Stomach (tissue), 9 donors: ENCODE measurements around the gene EXOC4. TPM values are rescaled to one million over a fixed set of nuclear protein-coding genes. Genes with fewer than 3 reads are reported as not detected.

Experiments used
- DNase-seq, 2 donors: peaks; one replicate each; pipeline versions ENCODE4 v3.0.0 to v3.0.0-alpha.2; 2013 to 2019
- H3K27ac ChIP-seq, 5 donors: fragments of 200-600 bp in 4 of 5; sonication (generic) in 4 of 5; one replicate each; pipeline ENCODE4 v1.5.1; 2013 to 2019; ENCODE audit warnings: mild to moderate bottlenecking in 1 of 5, moderate library complexity in 1 of 5
- H3K27me3 ChIP-seq, 3 donors: fragments of 200-600 bp; sonication (generic); one replicate each; pipeline ENCODE4 v1.5.1; 2017 to 2019; ENCODE audit warnings: mixed run types in 1 of 3
- H3K36me3 ChIP-seq, 4 donors: fragments of 200-600 bp; sonication (generic); 1 replicate in 3 of 4; 2 replicates in 1 of 4; pipeline ENCODE4 v1.5.1; 2016 to 2019
- H3K4me1 ChIP-seq, 4 donors: fragments of 200-600 bp; sonication (generic); one replicate each; pipeline ENCODE4 v1.5.1; 2016 to 2019
- H3K4me3 ChIP-seq, 4 donors: fragments of 200-600 bp; sonication (generic) in 3 of 4; one replicate each; pipeline ENCODE4 v1.5.1; 2016 to 2019; ENCODE audit warnings: mild to moderate bottlenecking in 1 of 4
- H3K9me3 ChIP-seq, 4 donors: fragments of 200-600 bp; sonication (generic); one replicate each; pipeline ENCODE4 v1.5.1; 2016 to 2019
- EP300 ChIP-seq: sonication (generic); formaldehyde crosslinking; IDR thresholded peaks from one replicate; pipeline ENCODE4 v1.6.1; 2017; ENCODE audit warnings: antibody characterized with exemption
- POLR2A ChIP-seq, 4 donors: fragments of 450-650 bp; IDR thresholded peaks; one replicate each; pipeline ENCODE4 v1.6.1; 2016; ENCODE audit warnings: antibody characterized with exemption in 4 of 4, control low read depth in 2 of 4, mild to moderate bottlenecking in 1 of 4, moderate library complexity in 1 of 4
- POLR2AphosphoS5 ChIP-seq, 3 donors: sonication (generic); formaldehyde crosslinking; IDR thresholded peaks; one replicate each; pipeline ENCODE4 v1.6.1; 2016; ENCODE audit warnings: antibody characterized with exemption in 3 of 3
- WGBS, 5 donors: extraction: QIAGEN DNeasy Blood & Tissue Kit in 3 of 5; methylation state at CpG; one replicate each; pipeline versions ENCODE4 v1.1.5 to v1.1.7; 2013 to 2018; 5-methylcytosine and 5-hydroxymethylcytosine counted together
- intact Hi-C: fragments of 100-400 bp; cut with DNase I; formaldehyde crosslinking; loops from one replicate; pipeline ENCODE4 v1.15.1; 2023; ENCODE audit warnings: low total_unique reads
- polyA plus RNA-seq, 3 donors: library from polyadenylated mRNA; stranded (reverse); fragments of 200-250 nt; gene quantifications; one replicate each; pipeline ENCODE4 v1.2.3, GENCODE V29; 2013
- total RNA-seq, 5 donors: library from RNA; depleted of rRNA; stranded (reverse); fragments of >200 nt; gene quantifications; one replicate each; pipeline versions ENCODE4 v1.1.0 to v1.2.3, GENCODE V29; 2014 to 2016
- TF ChIP-seq, protein P1 (sequence below), 7 experiments: fragments of 450-650 bp in 4 of 7; fragments of 200-600 bp in 3 of 7; sonication (generic) in 3 of 7; IDR thresholded peaks; one replicate each; pipeline ENCODE4 v1.5.1; 2016 to 2019; ENCODE audit warnings: antibody characterized with exemption in 7 of 7, control low read depth in 2 of 7, mild to moderate bottlenecking in 1 of 7
- donor health status: healthy with polysubstance abuse.
- donor health status: Bipolar disorder and iron deficiency.
- donor health status: healthy.

EXOC4 gene
- total and polyA plus RNA-seq, 8 donors = 14.1 to 339 (median 61.1) TPM

DNA sequence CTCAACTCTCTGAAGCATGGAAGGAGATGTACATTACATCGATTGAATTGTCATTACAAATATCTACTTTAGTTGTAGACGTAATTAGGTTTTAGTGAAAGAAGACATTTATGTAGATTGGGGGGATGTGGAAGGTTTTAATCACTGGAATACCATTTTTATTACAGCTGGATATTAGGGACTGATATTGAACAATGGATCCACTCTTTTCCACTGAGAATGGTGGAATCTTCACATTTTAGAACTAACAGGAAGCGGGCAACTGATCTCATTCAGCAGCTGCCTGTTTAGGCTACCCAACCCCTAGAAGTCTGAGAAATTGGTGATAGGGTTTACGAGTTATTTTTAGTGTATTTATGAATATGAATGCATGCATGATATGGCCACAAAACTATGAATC, 538.0 kb downstream of the EXOC4 start:
- TF ChIP-seq, protein P1, sequence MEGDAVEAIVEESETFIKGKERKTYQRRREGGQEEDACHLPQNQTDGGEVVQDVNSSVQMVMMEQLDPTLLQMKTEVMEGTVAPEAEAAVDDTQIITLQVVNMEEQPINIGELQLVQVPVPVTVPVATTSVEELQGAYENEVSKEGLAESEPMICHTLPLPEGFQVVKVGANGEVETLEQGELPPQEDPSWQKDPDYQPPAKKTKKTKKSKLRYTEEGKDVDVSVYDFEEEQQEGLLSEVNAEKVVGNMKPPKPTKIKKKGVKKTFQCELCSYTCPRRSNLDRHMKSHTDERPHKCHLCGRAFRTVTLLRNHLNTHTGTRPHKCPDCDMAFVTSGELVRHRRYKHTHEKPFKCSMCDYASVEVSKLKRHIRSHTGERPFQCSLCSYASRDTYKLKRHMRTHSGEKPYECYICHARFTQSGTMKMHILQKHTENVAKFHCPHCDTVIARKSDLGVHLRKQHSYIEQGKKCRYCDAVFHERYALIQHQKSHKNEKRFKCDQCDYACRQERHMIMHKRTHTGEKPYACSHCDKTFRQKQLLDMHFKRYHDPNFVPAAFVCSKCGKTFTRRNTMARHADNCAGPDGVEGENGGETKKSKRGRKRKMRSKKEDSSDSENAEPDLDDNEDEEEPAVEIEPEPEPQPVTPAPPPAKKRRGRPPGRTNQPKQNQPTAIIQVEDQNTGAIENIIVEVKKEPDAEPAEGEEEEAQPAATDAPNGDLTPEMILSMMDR (IDR thresholded peaks at IDR 0.05) = no peak
- TF ChIP-seq POLR2A (IDR thresholded peaks at IDR 0.05) (no peak), EP300 (no peak), POLR2AphosphoS5 (IDR thresholded peaks at IDR 0.05) (no peak)
- 95 to 99% (median 96%) methylated on average over 4 of the region's 4 CpGs for WGBS, 5 donors
- intact Hi-C loops = no loop called here

DNA sequence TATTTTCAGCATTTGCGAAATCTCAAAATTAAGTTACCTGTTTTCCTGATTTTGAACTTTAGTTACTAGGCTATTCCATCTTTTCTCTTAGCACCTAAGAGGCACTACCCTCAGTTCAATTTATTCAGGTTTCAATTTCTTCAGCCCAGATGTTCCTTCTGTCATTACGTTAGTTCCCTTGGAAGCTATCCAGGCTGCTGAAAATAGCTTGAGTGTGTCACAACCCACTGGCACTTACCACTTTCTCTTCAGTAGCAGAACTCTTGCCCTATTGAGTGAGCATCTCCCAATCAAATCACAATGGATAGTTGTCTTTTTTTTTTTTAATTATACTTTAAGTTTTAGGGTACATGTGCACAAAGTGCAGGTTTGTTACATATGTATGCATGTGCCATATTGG, 541.6 kb downstream of the EXOC4 start:
- intact Hi-C loops = no loop called here
- 48 to 50% (median 50%) methylated on average over 2 of the region's 2 CpGs for WGBS, 5 donors
- Histone ChIP-seq H3K4me1 (peaks cover 0 to 7% (median 0%) of the 10 kb centered on the region in 4 donors), H3K27ac (no peak overlapping the region), H3K4me3 (no peak overlapping the region), H3K27me3 (no peaks in the 10 kb centered on the region), H3K36me3 (no peaks in the 10 kb centered on the region), H3K9me3 (no peaks in the 10 kb centered on the region)
- no peak for DNase-seq
- TF ChIP-seq EP300 (no peak), POLR2A (IDR thresholded peaks at IDR 0.05) (no peak)
- TF ChIP-seq, protein P1 (IDR thresholded peaks at IDR 0.05) = no peak

More for the DNA sequence above, 538.0 kb downstream of the EXOC4 start:
- Histone ChIP-seq H3K36me3 (no peaks in the 10 kb centered on the region), H3K27ac (no peak overlapping the region), H3K4me3 (no peak overlapping the region), H3K9me3 (no peaks in the 10 kb centered on the region), H3K27me3 (no peaks in the 10 kb centered on the region), H3K4me1 (no peaks in the 10 kb centered on the region)
- no peak for DNase-seq

DNA sequence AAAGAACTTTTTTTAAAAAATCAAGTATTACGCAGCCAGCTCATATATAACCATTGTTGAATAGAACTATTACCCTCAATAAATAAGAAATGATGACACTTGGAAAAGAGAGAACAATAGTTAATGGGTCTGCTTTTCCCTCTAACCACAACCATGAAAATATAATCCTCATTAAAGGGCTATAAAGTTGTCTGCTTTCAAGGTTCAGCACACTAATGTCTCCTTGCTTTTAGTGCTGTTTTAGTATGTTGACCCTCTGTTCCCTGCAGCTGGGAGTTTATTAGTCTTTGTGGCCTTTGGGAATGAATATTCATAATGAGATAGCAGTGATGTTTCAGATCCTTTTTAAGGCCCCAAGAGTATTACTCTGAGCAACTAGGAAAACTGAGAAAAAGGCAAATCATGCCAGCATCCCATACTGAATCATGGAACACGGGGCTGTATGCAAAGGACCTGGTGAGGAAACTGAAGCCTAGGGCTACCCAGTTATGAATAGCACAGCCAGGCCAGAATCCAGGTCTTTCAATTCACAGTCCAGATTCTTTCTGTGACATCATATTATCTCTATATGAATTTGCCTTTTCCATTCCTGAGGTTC, 542.3 kb downstream of the EXOC4 start:
- H3K36me3 ChIP-seq = no peaks in the 10 kb centered on the region
- H3K4me1 ChIP-seq = peaks cover 0 to 7% (median 0%) of the 10 kb centered on the region in 4 donors
- intact Hi-C loops = no loop called here
- H3K9me3 ChIP-seq = no peaks in the 10 kb centered on the region
- TF ChIP-seq POLR2AphosphoS5 (IDR thresholded peaks at IDR 0.05) (no peak), EP300 (no peak), POLR2A (IDR thresholded peaks at IDR 0.05) (no peak)
- TF ChIP-seq, protein P1 (IDR thresholded peaks at IDR 0.05) = no peak
- H3K27ac ChIP-seq = no peak overlapping the region
- DNase-seq = no peak
- H3K27me3 ChIP-seq = no peaks in the 10 kb centered on the region
- H3K4me3 ChIP-seq = no peak overlapping the region
- WGBS, 5 donors = 91 to 99% (median 96%) methylated on average over 2 of the region's 2 CpGs

DNA sequence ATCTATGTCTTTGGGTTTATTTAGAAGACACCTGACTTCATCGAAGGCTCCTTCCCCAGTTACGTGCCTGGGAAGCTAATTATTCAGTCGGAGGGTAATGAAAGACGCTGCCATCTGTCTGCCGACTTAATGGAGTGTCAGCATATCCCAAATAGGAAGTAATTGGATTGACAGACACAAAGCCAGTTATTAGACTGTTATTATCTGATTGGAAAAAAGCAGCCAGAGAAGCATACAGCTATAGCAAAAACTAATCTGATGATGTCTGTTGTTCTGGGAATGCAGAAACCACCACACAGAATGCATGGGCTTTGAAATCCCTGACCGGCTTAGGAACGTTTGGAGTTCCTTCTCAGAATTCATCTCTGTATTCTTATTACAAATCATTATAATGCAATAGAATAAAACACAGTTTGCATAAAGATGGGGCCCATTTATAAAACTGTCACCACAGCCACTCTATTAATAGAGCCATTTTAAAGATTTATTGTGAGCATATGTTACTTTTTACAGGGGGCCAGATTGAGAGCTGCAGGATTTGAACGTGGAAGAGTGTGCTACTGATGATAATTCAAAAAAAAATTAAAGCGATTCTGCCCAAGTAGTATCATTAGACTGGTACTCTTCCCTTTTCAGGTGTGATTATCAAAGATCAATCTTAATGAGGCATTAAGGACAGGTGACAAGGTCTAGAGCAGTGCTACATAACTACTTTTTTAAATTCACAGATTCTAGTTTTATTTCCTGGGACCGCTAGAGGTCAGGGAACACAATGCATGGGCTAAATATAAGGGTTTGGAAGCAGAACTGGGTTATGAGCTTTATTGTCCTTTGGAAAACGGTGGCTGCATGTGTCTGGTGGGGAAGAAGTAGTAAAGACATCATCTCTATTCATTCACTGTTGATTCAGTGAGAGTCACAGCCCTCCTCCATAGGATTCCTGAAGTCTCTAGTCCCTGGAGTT, 544.2 kb downstream of the EXOC4 start:
- DNase-seq = no peak
- Histone ChIP-seq H3K9me3 (no peaks in the 10 kb centered on the region), H3K27me3 (no peaks in the 10 kb centered on the region), H3K4me1 (peaks cover 0 to 7% (median 0%) of the 10 kb centered on the region in 4 donors), H3K27ac (no peak overlapping the region), H3K36me3 (no peaks in the 10 kb centered on the region), H3K4me3 (no peak overlapping the region)
- WGBS, 5 donors = 90 to 94% (median 92%) methylated on average over 11 of the region's 11 CpGs
- intact Hi-C loops = no loop called here
- TF ChIP-seq, protein P1 (IDR thresholded peaks at IDR 0.05) = no peak
- no peak for TF ChIP-seq EP300
- TF ChIP-seq POLR2AphosphoS5 (IDR thresholded peaks at IDR 0.05) = no peak
- TF ChIP-seq POLR2A (IDR thresholded peaks at IDR 0.05) = no peak
